Liver (tissue), 3 donors: Measurements from ENCODE around the gene GRIP1.

Source experiments
- EGR1 ChIP-seq, 2 donors: IDR thresholded peaks; 2 replicates each; pipeline ENCODE4 v1.6.1; 2016 to 2018; ENCODE audit warnings: antibody characterized with exemption in 2 of 2, low read depth in 2 of 2
- GABPA ChIP-seq, 2 donors: IDR thresholded peaks in 1 of 2; conservative IDR thresholded peaks in 1 of 2; 2 replicates each; pipeline ENCODE4 v1.6.1; 2016; ENCODE audit warnings: antibody characterized with exemption in 2 of 2, mild to moderate bottlenecking in 1 of 2, moderate library complexity in 1 of 2
- HNF4A ChIP-seq, 2 donors: conservative IDR thresholded peaks; 2 replicates each; pipeline ENCODE4 v1.6.1; 2016; ENCODE audit warnings: antibody characterized with exemption in 2 of 2, mild to moderate bottlenecking in 2 of 2
- HNF4G ChIP-seq: IDR thresholded peaks from 2 replicates; pipeline ENCODE4 v1.6.1; 2016; ENCODE audit warnings: antibody characterized with exemption
- JUND ChIP-seq, 2 donors: IDR thresholded peaks; 2 replicates each; pipeline ENCODE4 v1.6.1; 2016; ENCODE audit warnings: antibody characterized with exemption in 2 of 2
- RAD21 ChIP-seq, 2 donors: IDR thresholded peaks; 2 replicates each; pipeline ENCODE4 v1.6.1; 2016; ENCODE audit warnings: antibody characterized with exemption in 2 of 2, mild to moderate bottlenecking in 2 of 2
- SP1 ChIP-seq: IDR thresholded peaks from 2 replicates; pipeline ENCODE4 v1.6.1; 2018; ENCODE audit warnings: antibody characterized with exemption, mild to moderate bottlenecking
- TAF1 ChIP-seq: conservative IDR thresholded peaks from 2 replicates; pipeline ENCODE4 v1.6.1; 2016; ENCODE audit warnings: antibody characterized with exemption, mild to moderate bottlenecking
- YY1 ChIP-seq: IDR thresholded peaks from 2 replicates; pipeline ENCODE4 v1.6.1; 2016; ENCODE audit warnings: antibody characterized with exemption, mild to moderate bottlenecking
- TF ChIP-seq, protein P1 (sequence below): fragments of 150-350 bp; IDR thresholded peaks from 2 replicates; pipeline ENCODE4 v1.5.1; 2017; ENCODE audit warnings: improper control_type of control experiment, low read depth, low read length; ENCODE audit not compliant: missing input control
- TF ChIP-seq, protein P2 (sequence below): IDR thresholded peaks from 2 replicates; pipeline ENCODE4 v1.6.1; 2016; ENCODE audit warnings: antibody characterized with exemption
- TF ChIP-seq, protein P3 (sequence below): IDR thresholded peaks from 2 replicates; pipeline ENCODE4 v1.6.1; 2016; ENCODE audit warnings: antibody characterized with exemption
- TF ChIP-seq, protein P4 (sequence below): IDR thresholded peaks from 2 replicates; pipeline ENCODE4 v1.6.1; 2016; ENCODE audit warnings: antibody characterized with exemption, mild to moderate bottlenecking
- TF ChIP-seq, protein P5 (sequence below): IDR thresholded peaks from 2 replicates; pipeline ENCODE4 v1.6.1; 2016; ENCODE audit warnings: antibody characterized with exemption
- donor health status: healthy.
- donor health status: healthy.

DNA sequence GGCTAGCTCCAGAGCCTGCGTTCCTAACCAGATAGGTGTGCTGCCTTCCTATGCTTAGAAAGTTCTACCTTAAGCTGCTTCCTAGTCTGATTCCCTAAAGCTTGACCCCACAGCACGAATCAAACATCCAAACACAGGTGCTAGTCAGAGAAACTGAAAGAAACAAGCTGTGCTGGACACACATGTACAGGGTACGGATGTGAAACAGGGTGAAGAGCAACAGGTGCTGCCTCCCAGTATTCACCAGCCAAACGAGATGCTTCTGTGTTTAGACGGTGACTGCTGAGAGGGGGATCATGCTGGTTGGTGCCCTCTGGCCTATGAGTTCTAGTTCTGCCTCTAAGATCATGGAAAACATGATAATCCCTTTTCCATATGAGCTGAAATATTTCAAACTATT is 105.3 kb downstream of the GRIP1 start:
- TF ChIP-seq EGR1 (IDR thresholded peaks at IDR 0.05; ENCODE audit: low read depth in 2 of 2) (no peak), JUND (IDR thresholded peaks at IDR 0.05) (no peak), GABPA (IDR thresholded peaks at IDR 0.05 in 1 of 2, conservative IDR thresholded peaks at IDR 0.05 in 1 of 2) (no peak), SP1 (no peak), HNF4G (no peak), RAD21 (IDR thresholded peaks at IDR 0.05) (no peak), YY1 (no peak), TAF1 (no peak), HNF4A (conservative IDR thresholded peaks at IDR 0.05) (no peak)
- TF ChIP-seq, protein P1, sequence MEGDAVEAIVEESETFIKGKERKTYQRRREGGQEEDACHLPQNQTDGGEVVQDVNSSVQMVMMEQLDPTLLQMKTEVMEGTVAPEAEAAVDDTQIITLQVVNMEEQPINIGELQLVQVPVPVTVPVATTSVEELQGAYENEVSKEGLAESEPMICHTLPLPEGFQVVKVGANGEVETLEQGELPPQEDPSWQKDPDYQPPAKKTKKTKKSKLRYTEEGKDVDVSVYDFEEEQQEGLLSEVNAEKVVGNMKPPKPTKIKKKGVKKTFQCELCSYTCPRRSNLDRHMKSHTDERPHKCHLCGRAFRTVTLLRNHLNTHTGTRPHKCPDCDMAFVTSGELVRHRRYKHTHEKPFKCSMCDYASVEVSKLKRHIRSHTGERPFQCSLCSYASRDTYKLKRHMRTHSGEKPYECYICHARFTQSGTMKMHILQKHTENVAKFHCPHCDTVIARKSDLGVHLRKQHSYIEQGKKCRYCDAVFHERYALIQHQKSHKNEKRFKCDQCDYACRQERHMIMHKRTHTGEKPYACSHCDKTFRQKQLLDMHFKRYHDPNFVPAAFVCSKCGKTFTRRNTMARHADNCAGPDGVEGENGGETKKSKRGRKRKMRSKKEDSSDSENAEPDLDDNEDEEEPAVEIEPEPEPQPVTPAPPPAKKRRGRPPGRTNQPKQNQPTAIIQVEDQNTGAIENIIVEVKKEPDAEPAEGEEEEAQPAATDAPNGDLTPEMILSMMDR, result no peak
- TF ChIP-seq, protein P2, sequence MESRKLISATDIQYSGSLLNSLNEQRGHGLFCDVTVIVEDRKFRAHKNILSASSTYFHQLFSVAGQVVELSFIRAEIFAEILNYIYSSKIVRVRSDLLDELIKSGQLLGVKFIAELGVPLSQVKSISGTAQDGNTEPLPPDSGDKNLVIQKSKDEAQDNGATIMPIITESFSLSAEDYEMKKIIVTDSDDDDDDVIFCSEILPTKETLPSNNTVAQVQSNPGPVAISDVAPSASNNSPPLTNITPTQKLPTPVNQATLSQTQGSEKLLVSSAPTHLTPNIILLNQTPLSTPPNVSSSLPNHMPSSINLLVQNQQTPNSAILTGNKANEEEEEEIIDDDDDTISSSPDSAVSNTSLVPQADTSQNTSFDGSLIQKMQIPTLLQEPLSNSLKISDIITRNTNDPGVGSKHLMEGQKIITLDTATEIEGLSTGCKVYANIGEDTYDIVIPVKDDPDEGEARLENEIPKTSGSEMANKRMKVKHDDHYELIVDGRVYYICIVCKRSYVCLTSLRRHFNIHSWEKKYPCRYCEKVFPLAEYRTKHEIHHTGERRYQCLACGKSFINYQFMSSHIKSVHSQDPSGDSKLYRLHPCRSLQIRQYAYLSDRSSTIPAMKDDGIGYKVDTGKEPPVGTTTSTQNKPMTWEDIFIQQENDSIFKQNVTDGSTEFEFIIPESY, result no peak
- TF ChIP-seq, protein P3, sequence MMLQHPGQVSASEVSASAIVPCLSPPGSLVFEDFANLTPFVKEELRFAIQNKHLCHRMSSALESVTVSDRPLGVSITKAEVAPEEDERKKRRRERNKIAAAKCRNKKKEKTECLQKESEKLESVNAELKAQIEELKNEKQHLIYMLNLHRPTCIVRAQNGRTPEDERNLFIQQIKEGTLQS, result no peak
- TF ChIP-seq, protein P4, sequence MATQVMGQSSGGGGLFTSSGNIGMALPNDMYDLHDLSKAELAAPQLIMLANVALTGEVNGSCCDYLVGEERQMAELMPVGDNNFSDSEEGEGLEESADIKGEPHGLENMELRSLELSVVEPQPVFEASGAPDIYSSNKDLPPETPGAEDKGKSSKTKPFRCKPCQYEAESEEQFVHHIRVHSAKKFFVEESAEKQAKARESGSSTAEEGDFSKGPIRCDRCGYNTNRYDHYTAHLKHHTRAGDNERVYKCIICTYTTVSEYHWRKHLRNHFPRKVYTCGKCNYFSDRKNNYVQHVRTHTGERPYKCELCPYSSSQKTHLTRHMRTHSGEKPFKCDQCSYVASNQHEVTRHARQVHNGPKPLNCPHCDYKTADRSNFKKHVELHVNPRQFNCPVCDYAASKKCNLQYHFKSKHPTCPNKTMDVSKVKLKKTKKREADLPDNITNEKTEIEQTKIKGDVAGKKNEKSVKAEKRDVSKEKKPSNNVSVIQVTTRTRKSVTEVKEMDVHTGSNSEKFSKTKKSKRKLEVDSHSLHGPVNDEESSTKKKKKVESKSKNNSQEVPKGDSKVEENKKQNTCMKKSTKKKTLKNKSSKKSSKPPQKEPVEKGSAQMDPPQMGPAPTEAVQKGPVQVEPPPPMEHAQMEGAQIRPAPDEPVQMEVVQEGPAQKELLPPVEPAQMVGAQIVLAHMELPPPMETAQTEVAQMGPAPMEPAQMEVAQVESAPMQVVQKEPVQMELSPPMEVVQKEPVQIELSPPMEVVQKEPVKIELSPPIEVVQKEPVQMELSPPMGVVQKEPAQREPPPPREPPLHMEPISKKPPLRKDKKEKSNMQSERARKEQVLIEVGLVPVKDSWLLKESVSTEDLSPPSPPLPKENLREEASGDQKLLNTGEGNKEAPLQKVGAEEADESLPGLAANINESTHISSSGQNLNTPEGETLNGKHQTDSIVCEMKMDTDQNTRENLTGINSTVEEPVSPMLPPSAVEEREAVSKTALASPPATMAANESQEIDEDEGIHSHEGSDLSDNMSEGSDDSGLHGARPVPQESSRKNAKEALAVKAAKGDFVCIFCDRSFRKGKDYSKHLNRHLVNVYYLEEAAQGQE, result no peak
- TF ChIP-seq, protein P5, sequence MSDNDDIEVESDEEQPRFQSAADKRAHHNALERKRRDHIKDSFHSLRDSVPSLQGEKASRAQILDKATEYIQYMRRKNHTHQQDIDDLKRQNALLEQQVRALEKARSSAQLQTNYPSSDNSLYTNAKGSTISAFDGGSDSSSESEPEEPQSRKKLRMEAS, result no peak
